Epidermal melanocyte (primary cell): ENCODE results near the gene APH1A.
"Not testable (repeated sequence)": the region's sequence is repeated elsewhere in the genome, so short reads cannot be mapped to it uniquely, and the experiment has no call there.

Experiments used
- DNase-seq: peaks from one replicate; pipeline ENCODE4 v3.0.0; 2011; ENCODE audit warnings: low spot score; ENCODE audit not compliant: insufficient read length

Gene APH1A

GRCh38 chr1:150233359-150234308 lies 35.2 kb downstream of the APH1A start:
- no peak for DNase-seq

DNA sequence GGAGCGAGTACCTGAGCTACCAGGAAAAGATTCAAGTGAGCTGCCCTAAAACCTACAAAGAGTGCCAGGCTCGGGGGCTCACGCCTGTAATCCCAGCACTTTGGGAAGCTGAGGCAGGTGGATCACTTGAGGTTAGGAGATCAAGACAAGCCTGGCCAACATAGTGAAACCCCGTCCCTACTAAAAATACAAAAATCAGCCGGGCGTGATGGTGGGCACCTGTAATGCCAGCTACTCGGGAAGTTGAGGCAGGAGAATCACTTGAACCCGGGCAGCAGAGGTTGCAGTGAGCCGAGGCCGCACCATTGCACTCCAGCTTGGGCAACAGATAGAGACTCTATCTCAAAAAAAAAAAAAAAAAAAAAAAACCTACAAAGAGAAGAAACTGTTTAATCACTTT lies 35.9 kb downstream of the APH1A start:
- DNase-seq: not testable (repeated sequence)

- not testable (repeated sequence) for DNase-seq
These were observed 40.6 kb downstream of the APH1A start for GRCh38 chr1:150228246-150228645.

DNA sequence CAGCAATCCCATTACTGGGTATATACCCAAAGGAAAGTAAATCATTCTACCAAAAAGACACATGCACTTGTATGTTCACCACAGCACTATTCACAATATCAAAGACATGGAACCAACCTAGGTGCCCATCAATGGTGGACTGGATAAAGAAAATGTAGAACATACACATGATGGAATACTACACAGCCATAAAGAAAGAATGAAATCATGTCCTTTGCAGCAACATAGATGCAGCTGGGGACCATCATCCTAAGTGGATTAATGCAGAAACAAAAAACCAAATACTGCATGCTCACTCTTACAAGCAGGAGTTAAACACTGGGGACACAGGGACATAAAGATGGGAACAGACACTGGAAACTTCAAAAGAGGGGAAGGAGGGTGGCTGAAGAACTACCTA lies 41.6 kb downstream of the APH1A start:
- no peak for DNase-seq

- DNase-seq: no peak
These were observed 42.3 kb downstream of the APH1A start for GRCh38 chr1:150226486-150226885.

DNA sequence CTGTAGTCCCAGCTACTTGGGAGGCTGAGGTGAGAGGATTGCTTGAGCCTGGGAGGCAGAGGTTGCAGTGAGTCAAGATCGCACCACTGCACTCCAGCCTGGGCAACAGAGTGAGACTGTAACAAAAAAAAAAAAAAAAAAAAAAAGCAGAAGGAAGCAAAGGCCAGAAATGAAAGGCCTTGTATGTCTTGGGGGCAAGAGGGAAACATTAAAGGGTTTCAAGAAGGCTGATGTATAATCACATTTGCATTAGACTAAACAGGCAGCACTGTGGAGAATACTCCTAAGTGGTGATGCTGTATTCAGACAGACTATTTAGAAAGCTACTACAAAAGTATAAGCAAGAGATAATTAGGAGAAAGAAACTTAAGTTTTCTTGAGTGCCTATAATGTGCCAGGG lies 43.3 kb downstream of the APH1A start:
- DNase-seq: no peak

GRCh38 chr1:150224983-150225382 lies 43.8 kb downstream of the APH1A start:
- DNase-seq: no peak

DNA sequence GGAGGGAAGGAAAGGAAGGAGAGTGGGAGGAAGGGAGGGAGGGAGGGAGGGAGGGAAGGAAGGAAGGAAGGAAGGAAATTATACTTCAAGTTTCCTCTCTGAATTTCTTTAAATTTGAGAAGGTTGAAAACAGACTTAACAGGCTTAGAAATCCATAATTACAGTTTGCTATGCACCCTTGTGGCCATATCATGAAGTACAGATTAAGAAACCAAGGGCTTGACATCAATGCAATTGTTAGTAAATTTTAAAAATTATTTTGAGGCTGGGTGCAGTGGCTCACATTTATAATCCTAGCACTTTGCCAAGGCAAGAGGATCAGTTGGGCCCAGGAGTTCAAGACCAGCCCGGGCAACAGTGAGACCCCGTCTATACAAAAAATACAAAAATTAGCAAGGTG lies 47.3 kb downstream of the APH1A start:
- no peak for DNase-seq

DNA sequence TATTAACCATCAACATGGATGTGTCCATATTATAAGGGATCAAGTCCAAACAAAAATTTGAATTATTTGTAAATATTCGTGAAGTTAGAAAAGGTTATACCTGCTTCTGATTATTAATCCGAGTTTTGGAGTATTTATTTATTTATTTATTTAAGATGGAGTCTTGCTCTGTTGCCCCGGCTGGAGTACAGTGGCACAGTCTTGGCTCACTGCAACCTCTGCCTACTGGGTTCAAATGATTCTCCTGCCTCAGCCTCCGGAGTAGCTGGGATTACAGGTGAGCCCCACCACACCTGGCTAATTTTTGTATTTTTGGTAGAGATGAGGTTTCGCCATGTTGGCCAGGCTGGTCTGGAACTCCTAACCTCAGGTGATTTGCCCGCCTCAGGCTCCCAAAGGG lies 53.0 kb downstream of the APH1A start:
- not testable (repeated sequence) for DNase-seq
